GM19452 (cell line): ENCODE data around the gene ZFYVE27.

Source experiments
- ATAC-seq: cut with Tn5 transposase; IDR thresholded peaks from one replicate; pipeline ENCODE4 v1.9.1; 2021; ENCODE audit not compliant: unreplicated experiment

Gene ZFYVE27

GRCh38 chr10:97785731-97786130 lies 48.8 kb downstream of the ZFYVE27 start:
- no peak for ATAC-seq

DNA sequence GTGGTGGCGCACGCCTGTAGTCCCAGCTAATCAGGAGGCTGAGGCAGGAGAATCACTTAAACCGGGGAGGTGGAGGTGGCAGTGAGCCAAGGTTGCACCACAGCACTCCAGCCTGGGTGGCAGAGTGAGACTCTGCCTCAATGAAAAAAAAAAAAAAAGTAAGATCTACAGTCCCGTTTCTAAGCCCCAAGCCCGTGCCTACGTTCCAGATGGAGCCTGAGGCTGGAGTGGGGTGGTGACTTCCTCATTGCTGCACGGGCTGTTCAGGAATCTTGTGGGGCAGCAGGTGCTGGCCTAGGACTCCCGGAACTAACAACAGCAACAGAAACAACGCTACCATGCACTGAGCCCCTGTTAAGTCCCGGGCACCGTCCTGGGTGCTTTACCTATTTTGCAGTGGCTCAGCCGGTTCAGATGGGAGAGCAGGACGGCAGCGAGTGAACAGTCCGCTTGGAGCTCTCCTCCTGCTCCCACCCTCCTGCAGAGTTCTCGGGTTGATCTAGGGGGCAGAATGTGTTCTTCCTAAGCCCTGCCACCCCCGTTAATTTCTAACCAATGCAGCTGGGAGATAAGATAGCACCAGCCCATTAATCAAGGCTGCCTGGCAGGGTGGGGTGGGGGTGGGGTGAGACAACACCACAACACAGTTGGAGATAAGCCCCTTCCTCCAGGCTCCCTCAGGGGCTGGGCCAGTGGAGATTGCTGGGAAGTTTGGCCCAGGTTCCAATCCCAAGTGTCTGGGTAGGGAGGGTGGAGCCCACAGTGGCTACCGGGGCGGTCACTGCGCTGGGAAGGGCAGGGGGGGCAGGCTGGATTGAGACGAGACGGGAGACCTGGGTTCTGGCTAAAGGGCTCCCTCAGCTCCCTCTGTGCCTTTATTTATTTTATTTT lies 51.9 kb downstream of the ZFYVE27 start:
- ATAC-seq: no peak

DNA sequence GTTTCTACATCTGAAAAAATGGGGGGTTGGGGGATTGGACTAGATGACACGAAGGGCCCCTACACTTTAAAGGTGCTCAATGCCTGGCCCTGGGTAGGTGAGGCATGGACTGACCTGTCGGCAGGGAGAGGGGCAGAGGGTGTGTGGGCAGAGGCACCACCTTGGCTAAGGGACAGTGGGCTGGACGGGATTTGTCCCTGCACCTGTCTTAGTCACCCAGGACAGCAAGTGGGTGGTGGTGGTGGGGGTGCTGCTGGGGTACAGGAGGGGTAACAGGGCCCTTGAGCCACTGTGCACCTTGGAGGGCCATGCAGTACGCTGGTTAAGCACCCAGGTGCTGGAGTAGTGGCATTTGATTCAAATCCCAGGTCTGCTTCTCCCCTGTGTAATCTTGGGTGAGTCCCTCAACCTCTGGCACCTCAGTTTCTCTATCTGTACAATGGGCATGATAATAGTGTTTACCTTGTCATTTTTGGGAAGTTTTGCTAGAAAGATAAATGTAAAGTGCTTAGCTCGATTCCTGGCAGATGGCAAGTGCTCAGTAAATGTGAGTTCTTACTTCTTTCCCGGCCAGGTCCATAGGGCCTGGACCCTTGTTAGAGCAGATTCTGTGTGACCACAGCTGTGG lies 53.0 kb downstream of the ZFYVE27 start:
- ATAC-seq: no peak

DNA sequence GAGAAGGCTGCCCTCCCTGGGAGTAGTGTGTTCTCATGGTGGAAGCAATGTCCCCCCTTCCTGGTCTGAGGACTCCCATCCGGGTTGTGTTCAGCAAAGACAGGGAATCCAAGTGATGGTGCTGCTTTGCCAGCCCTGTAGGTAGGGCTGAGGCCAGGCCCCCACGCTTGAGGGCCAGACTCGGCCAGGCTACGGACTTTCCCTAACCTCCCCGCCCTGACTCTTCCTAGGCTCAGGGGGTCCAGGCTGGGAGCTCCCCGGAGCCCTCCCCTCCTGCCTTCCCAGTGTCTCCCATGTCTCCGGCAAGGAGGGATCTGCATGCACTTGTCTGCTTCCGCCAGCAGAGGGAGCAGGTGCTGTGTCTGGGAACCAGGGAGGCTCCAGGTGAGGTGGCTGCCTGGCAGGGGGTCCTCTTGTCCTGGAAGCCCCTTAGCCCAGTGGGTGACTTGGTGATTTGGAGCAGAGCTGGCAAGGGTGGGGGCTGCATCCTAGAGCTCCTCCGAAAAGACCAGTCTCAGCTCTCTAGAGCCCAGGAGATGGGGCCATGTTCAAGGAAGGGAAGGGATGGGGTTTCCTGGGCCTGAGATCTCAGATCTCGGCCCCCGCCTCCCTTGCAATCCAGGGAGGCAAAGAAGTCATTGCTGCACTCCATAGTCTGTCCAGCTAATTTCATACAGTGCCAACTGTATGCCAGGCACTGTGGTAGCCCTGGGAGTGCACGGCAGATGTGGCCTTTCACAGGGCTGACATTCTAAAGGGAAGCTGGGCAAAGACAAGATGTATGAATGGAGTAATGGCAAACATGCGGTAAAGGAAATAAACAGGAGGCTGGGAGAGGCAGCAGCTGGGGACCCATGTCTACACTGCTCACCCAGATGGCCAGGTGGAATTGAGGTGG lies 55.1 kb downstream of the ZFYVE27 start:
- ATAC-seq: no peak

GRCh38 chr10:97795886-97796285 lies 59.0 kb downstream of the ZFYVE27 start:
- no peak for ATAC-seq

GRCh38 chr10:97796651-97797050 lies 59.7 kb downstream of the ZFYVE27 start:
- ATAC-seq: no peak

DNA sequence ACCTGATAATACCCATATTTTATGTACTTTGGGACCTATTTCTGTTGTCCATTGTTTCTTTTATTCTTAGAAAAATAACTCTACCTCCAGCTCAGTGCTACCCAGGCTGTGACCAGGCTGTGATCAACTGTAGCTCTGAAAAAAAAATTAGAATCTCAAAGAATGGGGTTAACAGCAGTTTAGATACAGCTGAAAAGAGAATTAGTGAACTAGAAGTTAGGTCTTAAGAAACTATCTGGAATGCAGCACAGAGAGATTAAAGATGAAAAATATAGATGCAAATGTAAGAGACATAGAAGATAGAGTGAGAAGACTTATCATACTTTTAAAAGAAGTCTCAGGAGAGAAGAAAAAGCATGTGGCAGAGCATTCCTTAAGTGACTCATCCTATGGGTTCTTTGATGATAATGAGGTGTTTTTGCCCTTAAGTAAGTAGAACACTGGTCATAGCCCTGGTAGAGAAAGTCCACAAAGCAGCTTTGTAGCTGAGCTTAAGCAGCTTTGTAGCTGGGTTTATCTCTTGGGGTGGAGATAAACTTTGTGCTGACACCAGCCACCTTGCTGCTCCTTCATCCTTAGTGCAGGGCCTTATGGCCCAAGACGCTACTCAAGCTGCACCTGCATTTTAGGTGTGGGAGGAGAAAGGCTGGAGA lies 62.2 kb downstream of the ZFYVE27 start:
- no peak for ATAC-seq

GRCh38 chr10:97800474-97800873 lies 63.5 kb downstream of the ZFYVE27 start:
- ATAC-seq: no peak

DNA sequence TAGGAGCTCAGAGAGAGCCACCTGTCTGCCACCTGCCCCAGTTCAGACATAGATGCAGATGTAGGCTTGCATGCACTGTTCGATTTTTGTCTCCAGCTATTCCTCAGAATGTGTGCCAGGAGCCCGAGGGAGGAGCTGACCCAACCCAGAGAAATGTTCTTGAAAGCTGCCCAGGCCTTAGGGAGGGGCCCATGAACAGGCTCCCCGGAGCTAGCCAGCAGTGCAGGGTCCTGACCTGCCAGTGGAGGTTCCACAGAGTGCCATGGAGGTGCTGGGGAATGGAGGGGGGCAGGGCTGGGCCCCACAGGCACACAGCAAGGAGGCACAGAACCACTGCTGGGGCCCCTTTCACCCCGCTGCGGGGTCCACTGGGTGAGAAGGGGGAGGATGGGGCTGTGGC lies 64.5 kb downstream of the ZFYVE27 start:
- no peak for ATAC-seq

DNA sequence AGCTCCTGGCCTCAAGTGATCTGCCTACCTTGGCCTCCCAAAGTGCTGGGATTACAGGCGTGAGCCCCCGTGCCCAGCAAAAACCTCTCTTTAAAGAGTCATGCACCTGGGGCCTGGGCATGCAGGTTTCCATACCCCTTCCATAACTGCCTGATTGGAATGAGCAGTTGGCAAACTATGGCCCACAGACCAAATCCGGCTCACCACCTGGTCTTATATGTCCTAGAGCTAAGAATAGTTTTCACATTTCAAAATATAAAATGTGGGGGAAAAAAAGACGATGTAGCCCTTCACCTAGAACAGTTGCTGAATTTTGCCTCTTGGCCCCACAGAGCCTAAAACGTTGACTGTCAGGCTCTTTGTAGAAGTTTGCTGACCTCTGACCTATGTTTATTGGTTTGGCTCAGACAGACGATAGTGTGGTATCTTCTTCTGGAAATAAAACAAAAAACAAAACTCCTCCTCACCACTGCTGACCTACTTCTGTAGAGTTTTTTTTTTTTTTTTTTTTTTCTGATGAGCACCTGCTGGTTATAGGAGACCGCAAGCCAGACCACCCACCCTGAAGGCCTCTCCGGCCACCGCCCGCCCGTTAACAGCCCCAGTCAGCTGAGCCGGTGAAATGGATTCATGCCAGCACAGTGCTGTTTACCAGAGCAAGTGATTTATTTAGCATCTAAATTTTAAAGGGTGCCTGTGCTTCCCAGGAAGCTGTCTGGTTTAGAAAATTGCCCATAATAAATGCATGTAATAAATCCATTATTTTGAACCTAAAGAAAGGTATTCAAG lies 68.4 kb downstream of the ZFYVE27 start:
- no peak for ATAC-seq

- no peak for ATAC-seq
These were observed 69.0 kb downstream of the ZFYVE27 start for GRCh38 chr10:97805949-97806348.

GRCh38 chr10:97810446-97810845 lies 73.5 kb downstream of the ZFYVE27 start:
- no peak for ATAC-seq
